ENCODE measurements around the gene AGR2.
A peak's percentile ranks its signal among the peaks of the same experiment; 100 is the strongest.

The AGR2 gene

GRCh38 chr7:16759840-16760239, 45.0 kb downstream of the AGR2 start:
- Histone ChIP-seq H3K4me3 (ENCODE audit: low read depth, low read length, poor library complexity, severe bottlenecking) (no peak overlapping the region), H3K79me2 (ENCODE audit: insufficient read depth, low read length) (peaks cover 53% of the 10 kb centered on the region), H3K9me2 (ENCODE audit: low read depth, low read length) (no peaks in the 10 kb centered on the region), H3F3A (ENCODE audit: insufficient read depth, low read length) (no peaks in the 10 kb centered on the region), H2AFZ (ENCODE audit: low read length) (no peak overlapping the region), H3K9me3 (ENCODE audit: low read length) (no peaks in the 10 kb centered on the region), H3K27ac (ENCODE audit: low read depth, low read length, poor library complexity, severe bottlenecking) (peak overlapping the region; percentile 66), H3K27me3 (ENCODE audit: insufficient read depth, low read length) (no peaks in the 10 kb centered on the region), H4K20me1 (ENCODE audit: insufficient read depth, low read length) (no peaks in the 10 kb centered on the region), H3K4me2 (ENCODE audit: low read length) (no peak overlapping the region), H3K4me1 (ENCODE audit: insufficient read depth, low read length, severe bottlenecking) (peaks cover 62% of the 10 kb centered on the region), H3K36me3 (ENCODE audit: insufficient read depth, low read length) (0 out of 2 replicates have a peak, but pooled peaks cover 4% of the 10 kb centered on the region), H3K9ac (ENCODE audit: low read length) (no peak overlapping the region)
- no peak for TF ChIP-seq CTCF (IDR thresholded peaks at IDR 0.05; ENCODE audit: low read length)
- TF ChIP-seq EZH2 (IDR thresholded peaks at IDR 0.05; ENCODE audit: borderline replicate concordance, low read length), result no peak

GRCh38 chr7:16758631-16759611, 45.9 kb downstream of the AGR2 start:
- Histone ChIP-seq H3K9me3 (ENCODE audit: low read length) (no peaks in the 10 kb centered on the region), H3K36me3 (ENCODE audit: insufficient read depth, low read length) (0 out of 2 replicates have a peak, but pooled peaks cover 4% of the 10 kb centered on the region), H3K79me2 (ENCODE audit: insufficient read depth, low read length) (peaks cover 46% of the 10 kb centered on the region), H4K20me1 (ENCODE audit: insufficient read depth, low read length) (no peaks in the 10 kb centered on the region), H3K27ac (ENCODE audit: low read depth, low read length, poor library complexity, severe bottlenecking) (peak overlapping the region; percentile 66), H3K4me1 (ENCODE audit: insufficient read depth, low read length, severe bottlenecking) (peaks cover 54% of the 10 kb centered on the region), H3K4me3 (ENCODE audit: low read depth, low read length, poor library complexity, severe bottlenecking) (peak overlapping the region; percentile 36), H3K27me3 (ENCODE audit: insufficient read depth, low read length) (no peaks in the 10 kb centered on the region), H3K4me2 (ENCODE audit: low read length) (peak overlapping the region; percentile 44), H3K9me2 (ENCODE audit: low read depth, low read length) (no peaks in the 10 kb centered on the region), H3F3A (ENCODE audit: insufficient read depth, low read length) (no peaks in the 10 kb centered on the region), H3K9ac (ENCODE audit: low read length) (no peak overlapping the region), H2AFZ (ENCODE audit: low read length) (no peak overlapping the region)
- TF ChIP-seq CTCF (IDR thresholded peaks at IDR 0.05; ENCODE audit: low read length) (no peak), EZH2 (IDR thresholded peaks at IDR 0.05; ENCODE audit: borderline replicate concordance, low read length) (no peak)

- TF ChIP-seq EZH2 (IDR thresholded peaks at IDR 0.05; ENCODE audit: borderline replicate concordance, low read length) (no peak), CTCF (IDR thresholded peaks at IDR 0.05; ENCODE audit: low read length) (no peak)
- H3K9me3 ChIP-seq (ENCODE audit: low read length), result no peaks in the 10 kb centered on the region
- no peaks in the 10 kb centered on the region for H3K27me3 ChIP-seq (ENCODE audit: insufficient read depth, low read length)
- peaks cover 38% of the 10 kb centered on the region for H3K79me2 ChIP-seq (ENCODE audit: insufficient read depth, low read length)
- no peak overlapping the region for H2AFZ ChIP-seq (ENCODE audit: low read length)
- H3K27ac ChIP-seq (ENCODE audit: low read depth, low read length, poor library complexity, severe bottlenecking), result peak overlapping the region; percentile 66
- H3K4me2 ChIP-seq (ENCODE audit: low read length), result peak overlapping the region; percentile 44
- H3K36me3 ChIP-seq (ENCODE audit: insufficient read depth, low read length), result no peaks in the 10 kb centered on the region
- H4K20me1 ChIP-seq (ENCODE audit: insufficient read depth, low read length), result no peaks in the 10 kb centered on the region
- no peaks in the 10 kb centered on the region for H3K9me2 ChIP-seq (ENCODE audit: low read depth, low read length)
- no peaks in the 10 kb centered on the region for H3F3A ChIP-seq (ENCODE audit: insufficient read depth, low read length)
- peaks cover 59% of the 10 kb centered on the region for H3K4me1 ChIP-seq (ENCODE audit: insufficient read depth, low read length, severe bottlenecking)
- peak overlapping the region; percentile 6; the same call in 1 of the 2 replicates for H3K9ac ChIP-seq (ENCODE audit: low read length)
- H3K4me3 ChIP-seq (ENCODE audit: low read depth, low read length, poor library complexity, severe bottlenecking), result peak overlapping the region; percentile 36
Observed at GRCh38 chr7:16758036-16758435, 46.8 kb downstream of the AGR2 start.
